Vein endothelial cell (primary cell): ENCODE results near the gene MXRA7. TPM values are rescaled to one million over a fixed set of nuclear protein-coding genes. Genes with fewer than 3 reads are reported as not detected.

Source experiments
- small RNA-seq: library from RNA; depleted of rRNA; stranded (forward); fragments of <200 nt; gene quantifications from one replicate; pipeline ENCODE3, GENCODE V24; 2012
- total RNA-seq: library from RNA; depleted of rRNA; stranded (reverse); fragments of >200 nt; gene quantifications from 2 replicates; pipeline ENCODE4 v1.2.3, GENCODE V29; 2012

Gene MXRA7, protein sequence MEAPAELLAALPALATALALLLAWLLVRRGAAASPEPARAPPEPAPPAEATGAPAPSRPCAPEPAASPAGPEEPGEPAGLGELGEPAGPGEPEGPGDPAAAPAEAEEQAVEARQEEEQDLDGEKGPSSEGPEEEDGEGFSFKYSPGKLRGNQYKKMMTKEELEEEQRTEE
- total RNA-seq: 142 and 166 TPM in 2 replicates

DNA sequence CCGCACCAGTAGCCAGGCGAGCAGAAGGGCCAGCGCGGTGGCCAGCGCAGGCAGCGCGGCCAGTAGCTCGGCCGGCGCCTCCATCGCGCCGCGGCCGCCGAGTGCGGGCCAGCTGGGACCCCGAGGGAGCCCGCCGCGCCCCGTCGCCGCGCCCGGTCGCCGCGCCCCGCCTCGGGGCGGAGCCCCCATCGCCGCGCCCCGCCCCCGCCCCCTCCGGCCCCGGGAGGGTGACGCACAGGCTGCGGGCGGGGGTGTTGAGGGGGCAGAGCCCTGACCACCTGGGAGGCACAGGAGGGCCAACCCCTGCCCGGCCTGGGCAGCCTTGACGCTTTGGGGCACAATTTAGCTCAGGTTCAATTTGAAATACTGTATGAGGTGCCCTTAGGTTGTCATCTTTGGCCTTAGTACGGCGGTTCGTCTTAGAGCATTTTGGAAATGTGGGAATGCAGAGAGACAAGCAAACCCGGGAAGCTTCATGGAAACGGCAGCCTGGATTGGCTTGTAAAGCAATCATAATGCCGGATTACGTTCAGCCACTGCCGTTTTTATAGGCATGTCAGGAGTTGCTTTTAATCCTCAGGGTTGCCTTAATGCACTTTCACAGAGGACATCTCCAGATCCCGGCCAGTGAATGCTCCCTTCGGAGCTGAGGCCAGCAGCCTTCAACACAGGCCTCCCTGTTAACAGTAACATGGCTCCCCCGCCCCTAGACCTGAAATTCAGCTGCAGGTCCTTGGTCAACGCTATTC is at the start of gene MXRA7:
Gene MXRA7 (minus strand): TSS at position 103 of the 749 bp plus-strand sequence. CDS start 19 bp downstream, at position 84.

DNA sequence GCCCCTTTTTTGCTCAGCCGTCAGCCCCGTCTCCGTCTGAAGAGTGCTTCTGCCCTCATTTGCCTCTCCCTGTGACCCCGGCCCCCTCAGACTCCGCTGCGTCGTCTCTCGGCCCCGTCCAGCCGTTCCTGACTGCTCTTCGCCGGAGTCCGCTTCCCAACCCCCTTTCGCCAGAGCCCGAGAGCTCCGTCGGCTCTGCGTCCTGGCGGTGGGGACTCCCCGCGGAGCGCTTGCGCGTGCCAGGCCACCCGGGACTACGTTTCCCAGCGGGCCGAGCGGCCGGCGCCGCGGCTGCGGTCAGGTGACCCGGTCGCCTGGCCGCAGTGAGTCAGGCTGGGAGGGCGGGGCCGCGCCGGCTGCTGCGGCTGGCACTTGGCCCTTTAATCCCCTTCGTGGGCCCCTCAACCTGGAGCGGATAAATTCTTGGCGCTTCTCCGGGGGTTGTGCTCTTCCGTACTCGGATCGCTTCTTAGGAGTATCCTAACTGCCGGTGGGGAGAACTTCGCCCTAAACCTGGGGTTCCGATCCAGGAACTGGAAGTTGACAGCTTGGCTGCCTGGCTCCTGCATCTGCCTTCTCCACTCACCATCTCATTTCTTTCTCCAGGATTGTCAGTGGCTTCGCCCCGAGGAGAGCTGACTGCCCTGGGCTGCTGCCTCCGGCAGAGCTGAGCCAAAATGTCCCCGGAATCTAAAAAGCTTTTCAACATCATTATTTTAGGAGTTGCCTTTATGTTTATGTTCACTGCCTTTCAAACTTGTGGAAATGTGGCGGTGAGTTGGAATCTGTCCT is 27.1 kb upstream of the MXRA7 start, which contains the start of gene MFSD11:
Gene MFSD11 (plus strand): TSS at position 444 of the 792 bp plus-strand sequence. CDS start 234 bp downstream, at position 678.

DNA sequence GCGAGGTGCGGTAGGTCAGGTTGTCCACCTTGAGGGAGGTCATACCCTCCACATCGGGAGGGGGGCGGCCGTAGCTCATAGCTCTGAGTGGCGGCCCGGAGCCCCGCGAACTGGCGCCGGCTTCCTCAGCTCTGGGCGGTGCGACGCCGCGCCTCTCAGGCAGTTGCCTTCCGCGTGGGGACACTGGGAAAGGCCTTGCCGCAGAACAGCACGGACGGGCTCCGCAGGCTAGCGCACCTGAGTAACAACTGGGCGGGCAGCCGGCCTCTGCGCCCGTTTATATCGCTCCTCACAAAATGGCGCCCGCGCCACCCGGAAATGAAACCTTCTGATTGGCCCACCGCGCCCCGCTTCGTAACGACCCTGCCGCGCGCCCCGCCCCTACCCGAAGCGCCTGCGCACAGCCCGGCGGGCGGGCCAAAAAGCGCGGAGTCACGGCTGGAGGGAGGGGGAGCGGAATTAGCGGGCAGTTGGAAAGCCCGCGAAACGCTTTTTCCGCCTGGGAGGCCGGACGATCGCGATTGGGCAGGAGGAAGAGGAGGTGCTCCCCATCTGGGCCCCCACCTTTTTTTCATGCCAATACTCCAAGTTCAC is 26.4 kb upstream of the MXRA7 start, which contains the start of gene SRSF2:
Gene SRSF2 (minus strand): TSS at position 250 of the 594 bp plus-strand sequence. CDS start 171 bp downstream, at position 79.

DNA sequence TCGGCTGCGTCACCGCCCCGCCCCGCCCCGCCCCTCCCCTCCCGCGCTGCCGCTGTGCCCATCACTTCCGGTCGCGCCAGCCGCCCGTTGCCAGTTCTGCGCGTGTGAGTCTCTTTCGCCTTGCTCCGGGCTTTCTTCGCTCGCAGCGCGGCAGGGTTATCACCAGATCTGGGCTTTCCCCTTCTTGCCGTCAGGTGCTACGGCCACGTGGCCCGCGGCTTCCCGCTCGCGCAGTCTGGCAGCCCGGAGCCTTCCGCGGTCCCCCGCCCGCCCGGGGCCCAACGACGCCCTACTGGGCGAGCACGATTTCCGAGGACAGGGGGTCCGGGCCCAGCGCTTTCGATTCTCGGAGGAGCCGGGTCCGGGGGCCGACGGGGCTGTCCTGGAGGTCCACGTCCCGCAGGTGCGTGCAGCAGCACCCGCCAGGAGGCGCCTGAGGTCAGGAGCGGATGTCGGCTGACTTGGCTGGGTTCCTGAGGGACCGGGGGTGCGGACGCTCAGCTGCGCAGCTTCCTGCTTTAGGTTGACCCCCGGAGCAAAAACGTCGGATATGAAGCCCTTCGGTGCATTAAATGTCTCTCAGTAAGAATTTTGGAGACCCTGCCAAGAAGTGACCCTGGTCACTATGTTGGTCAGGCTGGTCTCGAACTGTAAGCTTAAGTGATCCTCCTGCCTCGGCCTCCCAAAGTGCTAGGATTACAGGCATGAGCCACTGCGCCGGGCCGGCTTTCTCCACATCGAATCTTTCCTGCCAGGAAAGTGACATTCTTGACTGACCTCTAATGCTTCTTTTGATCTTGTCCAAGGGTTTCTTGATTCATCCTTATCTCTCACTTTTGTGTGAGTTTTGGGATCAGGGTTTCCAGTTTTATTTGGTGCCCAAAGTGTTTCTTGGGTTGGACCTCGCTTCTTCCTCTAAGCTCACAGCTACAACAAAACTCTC is 16.3 kb upstream of the MXRA7 start, which contains the start of gene METTL23:
Gene METTL23 (plus strand): TSS at position 64 of the 943 bp plus-strand sequence. CDS start 2,872 bp downstream, outside the sequence.

DNA sequence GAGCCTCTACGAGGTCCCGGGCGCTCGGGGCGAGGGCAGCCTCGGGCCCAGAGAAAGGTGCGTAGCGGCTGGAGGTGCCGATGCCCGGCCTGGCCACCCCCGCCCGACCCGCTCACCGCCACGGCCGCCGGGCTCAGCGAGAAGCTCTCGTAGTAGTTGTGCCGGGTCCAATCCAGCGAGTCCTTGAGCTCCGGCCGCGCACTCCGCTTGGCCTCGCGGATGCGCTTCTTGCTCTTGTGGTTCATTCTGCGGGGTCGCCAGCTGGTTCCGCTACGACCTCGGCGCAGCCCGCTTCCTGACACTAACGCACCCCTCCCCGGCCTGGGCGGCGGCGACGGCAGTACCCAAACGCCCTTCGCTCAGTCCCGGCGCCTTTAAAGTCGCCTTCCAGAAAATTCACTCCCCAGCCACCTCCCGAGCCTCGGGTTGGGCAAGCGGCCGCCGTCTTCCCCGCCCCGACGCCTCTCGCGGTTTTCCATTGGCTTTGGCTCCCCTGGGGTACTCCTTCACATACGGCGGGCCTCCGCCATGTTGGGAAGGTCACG is 15.5 kb upstream of the MXRA7 start, which contains the start of gene JMJD6:
Gene JMJD6 (minus strand): TSS at position 376 of the 545 bp plus-strand sequence. CDS start 131 bp downstream, at position 245.

DNA sequence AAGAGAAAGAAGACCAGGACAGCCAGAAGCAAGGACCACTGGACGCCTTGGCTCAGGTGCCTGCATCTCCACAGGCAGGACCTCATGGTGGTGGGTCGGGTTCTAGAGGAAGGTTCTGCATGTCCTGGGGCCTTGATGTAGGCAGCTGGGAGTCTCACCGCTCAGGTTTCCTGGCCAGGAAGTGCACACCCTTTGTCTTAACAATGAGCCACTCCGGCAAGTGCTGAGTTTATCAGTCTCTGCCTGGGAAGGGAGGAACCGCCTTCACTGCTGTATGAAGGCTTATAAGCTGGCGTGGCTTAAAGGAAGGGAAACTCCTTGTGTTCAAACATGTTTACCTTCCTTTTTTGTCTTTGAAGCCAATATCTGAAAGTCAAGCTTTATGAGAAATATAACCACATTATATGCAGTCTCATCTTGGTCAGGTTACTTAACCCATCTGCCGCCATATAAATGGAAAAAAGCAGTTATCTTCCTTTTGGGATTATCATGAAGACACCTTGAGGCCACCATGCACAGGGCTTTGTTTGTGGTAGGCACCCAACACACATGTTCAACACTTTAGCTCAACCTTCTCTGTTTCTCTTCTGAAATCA is 67.1 kb downstream of the MXRA7 start, which contains the start of gene ST6GALNAC1:
Gene ST6GALNAC1 (minus strand): TSS at position 205 of the 596 bp plus-strand sequence. CDS start 119 bp downstream, at position 86.

Small RNA genes lying within 50 kb of the gene (small RNA-seq; reads per million reads assigned to genes)
- gene AC005837.3: not detected
- not detected for gene RF02271
- gene RNU6-227P: not detected
- not detected for gene RNU6-97P
- gene RNY4P36: 0.13 reads per million

Other genes starting within 250 kb of the MXRA7 start
- gene AANAT, start 243.4 kb downstream of the MXRA7 start, total RNA-seq: not detected in 2 replicates
- gene RHBDF2, start 209.5 kb downstream of the MXRA7 start, total RNA-seq: 18.0 and 29.7 TPM in 2 replicates
- gene CYGB, start 173.3 kb downstream of the MXRA7 start, total RNA-seq: 0.38 and 0.65 TPM in 2 replicates
- under 0.01 TPM in 1 of 2 replicates, not detected in the other for gene PRCD, start 170.9 kb downstream of the MXRA7 start, total RNA-seq
- under 0.01 and 0.10 TPM in 2 replicates for gene ST6GALNAC2, start 125.1 kb downstream of the MXRA7 start, total RNA-seq
- not detected in 2 replicates for gene ST6GALNAC1, start 67.2 kb downstream of the MXRA7 start, total RNA-seq
- 14.0 and 19.0 TPM in 2 replicates for gene JMJD6, start 15.6 kb upstream of the MXRA7 start, total RNA-seq
- gene METTL23, start 15.9 kb upstream of the MXRA7 start, total RNA-seq: 19.9 and 22.9 TPM in 2 replicates
- 187 and 236 TPM in 2 replicates for gene SRSF2, start 26.4 kb upstream of the MXRA7 start, total RNA-seq
- gene MFSD11, start 27.2 kb upstream of the MXRA7 start, total RNA-seq: 27.8 and 36.5 TPM in 2 replicates
- 2.0 and 2.2 TPM in 2 replicates for gene MGAT5B, start 157.4 kb upstream of the MXRA7 start, total RNA-seq